HS-27A (cell line): ENCODE measurements around the gene RGS9.

Experiments
- DNase-seq: peaks from one replicate; pipeline ENCODE4 v3.0.0-alpha.2; 2012; ENCODE audit warnings: low read depth, missing footprints

RGS9 gene

DNA sequence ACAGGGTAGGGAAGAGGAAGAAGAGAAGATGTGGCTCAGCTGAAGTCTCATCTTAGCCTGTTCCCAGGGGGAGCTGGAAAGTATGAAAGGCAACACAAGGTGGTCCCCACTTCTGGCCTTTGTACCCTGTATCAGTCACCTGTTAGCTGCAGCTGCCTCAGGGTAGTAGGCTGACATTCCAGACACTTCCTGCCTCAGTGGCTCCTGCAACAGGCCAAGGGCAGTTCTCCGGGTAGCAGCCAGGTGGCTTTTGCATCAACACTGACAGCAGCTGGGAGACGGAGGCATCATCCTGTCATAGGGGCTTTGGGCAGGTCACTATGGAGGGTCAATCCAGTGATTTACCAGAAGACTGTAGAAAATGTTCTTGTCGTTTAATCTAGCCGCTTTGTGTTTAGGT lies 124.0 kb downstream of the RGS9 start:
- DNase-seq: no peak

DNA sequence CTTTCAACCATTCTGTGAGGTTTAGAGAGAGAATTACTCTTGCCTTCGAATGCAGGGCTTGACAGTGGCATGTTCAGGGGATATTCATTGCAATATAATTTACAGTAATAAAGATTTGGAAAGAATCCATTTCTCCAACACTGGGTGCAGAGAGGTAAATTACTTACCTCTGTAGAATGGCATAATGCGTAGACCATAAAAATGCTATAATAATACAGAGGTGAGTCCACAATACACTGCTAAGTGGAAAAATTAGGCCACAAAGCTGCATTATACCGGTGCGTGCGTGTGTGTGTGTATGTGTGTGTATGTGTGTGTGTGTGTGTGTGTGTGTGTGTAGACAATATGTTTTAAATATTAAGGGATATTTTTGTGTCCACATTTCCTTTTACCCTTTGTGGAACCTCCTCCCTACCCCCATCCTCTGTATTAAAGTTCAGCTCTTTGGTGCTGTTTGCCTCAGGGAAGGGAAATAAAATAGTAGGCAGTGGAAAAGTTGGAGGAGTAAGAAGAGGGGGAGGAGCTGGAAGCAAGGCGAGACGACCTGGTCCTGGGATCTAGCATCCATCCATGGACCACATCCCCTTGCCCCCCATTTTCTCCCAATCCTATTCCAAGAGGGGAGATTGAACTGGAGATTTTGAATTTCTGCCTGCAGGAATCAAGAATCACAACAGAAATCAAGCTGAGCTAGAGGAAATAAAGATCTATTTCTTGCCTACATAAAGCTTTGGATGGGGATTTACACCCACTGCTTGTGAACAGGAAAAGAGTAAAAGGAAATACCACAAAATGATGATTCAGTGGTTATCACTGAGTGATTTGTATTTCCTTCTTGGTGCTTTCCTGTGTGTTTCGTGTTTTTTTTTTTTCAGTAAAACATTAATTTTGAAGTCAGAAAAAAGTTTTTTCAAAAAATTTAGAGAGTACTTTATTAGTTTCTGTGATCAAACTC lies 124.8 kb downstream of the RGS9 start:
- no peak for DNase-seq

DNA sequence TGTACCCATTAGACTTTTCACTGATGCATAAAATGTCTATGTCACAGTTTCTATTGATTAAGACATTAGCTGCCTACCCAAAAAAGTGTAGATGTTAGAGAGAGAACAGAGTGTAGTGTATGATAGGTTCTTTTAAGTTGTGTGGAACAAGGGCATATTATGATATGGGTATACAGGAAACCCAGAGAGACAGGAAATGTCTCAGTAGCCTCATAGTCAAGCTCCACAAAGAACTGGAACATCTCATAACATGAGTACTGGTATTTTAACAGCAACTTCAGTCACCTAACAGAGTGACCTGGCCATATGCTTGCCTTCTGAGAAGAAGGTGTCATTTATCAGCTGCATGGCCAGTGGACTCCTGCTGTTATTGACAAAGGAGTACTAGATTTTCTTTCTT lies 128.1 kb downstream of the RGS9 start:
- DNase-seq: no peak

DNA sequence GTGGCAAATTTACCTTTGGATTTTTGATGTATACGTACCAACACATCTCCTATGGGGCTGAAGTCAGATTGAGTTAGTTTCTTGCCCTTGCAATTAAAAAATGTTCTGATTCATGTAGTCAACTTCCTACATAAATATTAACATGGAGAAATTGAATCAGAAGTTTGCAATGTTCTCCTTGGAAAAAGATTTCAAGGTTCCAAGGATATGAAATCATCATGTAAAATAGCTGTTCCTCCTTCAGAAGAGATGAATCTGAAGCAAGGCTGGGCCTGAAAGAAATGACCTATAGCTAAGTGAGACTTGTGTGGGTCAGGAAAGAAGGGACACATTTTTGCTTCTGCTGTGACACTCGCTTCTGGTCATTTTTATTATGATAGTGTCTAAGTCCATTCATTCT lies 131.7 kb downstream of the RGS9 start:
- DNase-seq: no peak

DNA sequence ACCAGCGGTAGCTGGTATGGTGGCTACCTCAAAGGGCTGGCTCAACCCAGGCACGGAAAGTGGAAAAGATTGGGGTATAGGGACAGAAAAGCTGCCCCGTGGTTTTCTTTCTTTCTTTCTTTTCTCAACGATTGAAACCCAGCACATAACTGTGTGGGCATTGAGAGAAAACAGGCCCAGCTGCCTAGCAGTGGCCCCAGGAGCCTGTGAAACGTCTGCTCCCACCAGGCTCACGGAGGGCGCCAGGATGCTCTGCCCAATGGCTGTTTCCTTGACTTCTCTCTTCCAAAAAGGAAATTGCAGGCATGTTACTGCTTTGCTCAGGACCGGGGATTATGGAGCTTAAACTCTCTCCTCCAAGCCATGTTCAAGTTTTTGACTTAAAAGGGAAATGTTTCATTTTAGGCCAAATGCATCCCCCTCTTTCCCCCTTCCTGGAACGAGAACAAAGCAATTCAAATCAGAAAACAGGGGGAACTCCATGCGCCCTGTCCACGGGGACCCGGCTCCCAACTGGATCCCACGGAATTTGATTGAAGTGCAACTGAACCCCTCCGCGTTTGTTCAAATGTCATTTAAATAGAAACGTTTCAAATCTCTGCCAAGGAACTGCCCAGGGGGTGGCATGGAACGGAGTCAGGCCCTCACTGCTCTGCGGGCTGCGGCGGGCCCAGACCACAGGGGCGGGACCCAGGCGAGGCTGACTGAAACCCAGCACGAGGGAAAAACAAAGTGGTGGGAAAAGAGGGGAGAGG lies 133.5 kb downstream of the RGS9 start:
- DNase-seq: no peak

DNA sequence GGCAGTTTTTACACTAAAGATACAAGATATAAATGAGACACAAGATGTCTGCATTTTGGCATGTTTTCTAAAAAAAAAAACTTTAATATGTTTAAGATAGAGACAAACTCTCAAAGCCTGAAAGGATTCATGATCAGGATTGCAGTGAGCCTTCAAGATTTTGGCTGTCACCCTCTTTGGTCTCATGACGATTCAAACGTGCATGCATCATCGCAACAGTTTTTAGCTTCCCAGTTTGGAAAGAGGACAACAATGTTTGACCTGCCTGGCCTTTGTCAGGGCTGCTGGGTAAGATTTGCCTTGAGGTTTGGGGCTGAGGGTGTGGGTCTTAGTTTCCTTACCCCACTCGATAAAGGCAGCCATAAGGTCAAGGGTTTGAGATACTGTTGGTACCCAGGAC lies 134.1 kb downstream of the RGS9 start:
- DNase-seq: no peak
